HG03135 (cell line): ENCODE data around the gene TSPYL4.
"Not testable (repeated sequence)": the region's sequence is repeated elsewhere in the genome, so short reads cannot be mapped to it uniquely, and the experiment has no call there.

Source experiments
- ATAC-seq: cut with Tn5 transposase; IDR thresholded peaks from one replicate; pipeline ENCODE4 v1.9.1; 2021; ENCODE audit warnings: mild to moderate bottlenecking, moderate library complexity; ENCODE audit not compliant: unreplicated experiment

Gene TSPYL4

GRCh38 chr6:116253505-116254296 is at the start of gene TSPYL4:
TSS of gene TSPYL4 (minus strand) at chr6:116254075. CDS start at chr6:116254008, 67 bp downstream.
- ATAC-seq: peak; percentile 100

GRCh38 chr6:116301104-116301503 is 47.2 kb upstream of the TSPYL4 start:
- ATAC-seq: no peak

GRCh38 chr6:116300566-116300965 is 46.7 kb upstream of the TSPYL4 start:
- ATAC-seq: no peak

DNA sequence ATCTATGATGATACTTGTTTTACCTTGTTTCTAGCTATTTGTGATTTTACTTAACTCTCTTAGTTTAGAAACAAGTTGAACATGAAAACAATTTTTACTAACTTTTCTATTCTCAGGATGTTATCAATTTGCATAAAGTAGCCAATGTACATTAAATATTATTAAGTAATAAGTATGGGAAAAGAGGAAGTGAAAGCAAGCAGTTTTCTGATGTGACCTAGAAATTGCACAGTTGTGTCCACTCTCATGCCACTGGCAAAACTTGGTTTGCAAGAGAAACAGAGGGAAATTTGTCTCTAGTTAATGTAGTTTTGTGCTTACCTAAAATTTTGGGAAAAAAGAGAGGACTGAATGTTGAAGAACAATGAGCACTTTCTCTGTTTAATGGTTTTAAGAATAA is 45.1 kb upstream of the TSPYL4 start:
- ATAC-seq: peak; percentile 67

- ATAC-seq: no peak
Measured at GRCh38 chr6:116298273-116298672, 44.4 kb upstream of the TSPYL4 start.

GRCh38 chr6:116292553-116292952 is 38.7 kb upstream of the TSPYL4 start:
- ATAC-seq: no peak

- ATAC-seq: no peak
Measured at GRCh38 chr6:116291701-116292396, 38.0 kb upstream of the TSPYL4 start.

- no peak for ATAC-seq
Measured at GRCh38 chr6:116290799-116291198, 36.9 kb upstream of the TSPYL4 start.

DNA sequence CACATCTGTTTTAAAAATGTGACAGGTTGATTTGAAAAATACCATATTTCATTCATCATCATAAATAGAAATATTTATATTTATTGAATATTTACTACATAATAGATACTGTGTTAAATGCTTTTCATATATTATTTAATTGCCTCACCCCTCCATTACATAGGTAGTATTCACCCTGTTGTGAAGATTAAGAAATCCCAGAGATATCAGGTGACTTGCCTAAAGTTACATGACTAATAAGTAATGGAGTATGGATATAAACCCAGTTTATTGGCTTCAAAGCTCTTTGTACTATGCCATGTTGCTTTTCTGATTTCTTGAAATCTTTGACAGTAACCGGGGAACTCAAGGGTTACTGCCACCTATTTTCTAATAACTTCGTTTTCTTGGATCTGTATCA is 36.0 kb upstream of the TSPYL4 start:
- no peak for ATAC-seq

GRCh38 chr6:116287689-116288282 is 33.9 kb upstream of the TSPYL4 start:
- no peak for ATAC-seq

GRCh38 chr6:116286773-116287358 is 33.0 kb upstream of the TSPYL4 start:
- ATAC-seq: no peak

DNA sequence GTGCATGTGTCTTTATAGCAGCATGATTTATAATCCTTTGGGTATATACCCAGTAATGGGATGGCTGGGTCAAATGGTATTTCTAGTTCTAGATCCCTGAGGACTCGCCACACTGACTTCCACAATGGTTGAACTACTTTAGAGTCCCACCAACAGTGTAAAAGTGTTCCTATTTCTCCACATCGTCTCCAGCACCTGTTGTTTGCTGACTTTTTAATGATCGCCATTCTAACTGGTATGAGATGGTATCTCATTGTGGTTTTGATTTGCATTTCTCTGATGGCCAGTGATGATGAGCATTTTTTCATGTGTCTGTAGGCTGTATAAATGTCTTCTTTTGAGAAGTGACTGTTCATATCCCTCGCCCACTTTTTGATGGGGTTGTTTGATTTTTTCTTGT is 31.1 kb upstream of the TSPYL4 start:
- not testable (repeated sequence) for ATAC-seq

DNA sequence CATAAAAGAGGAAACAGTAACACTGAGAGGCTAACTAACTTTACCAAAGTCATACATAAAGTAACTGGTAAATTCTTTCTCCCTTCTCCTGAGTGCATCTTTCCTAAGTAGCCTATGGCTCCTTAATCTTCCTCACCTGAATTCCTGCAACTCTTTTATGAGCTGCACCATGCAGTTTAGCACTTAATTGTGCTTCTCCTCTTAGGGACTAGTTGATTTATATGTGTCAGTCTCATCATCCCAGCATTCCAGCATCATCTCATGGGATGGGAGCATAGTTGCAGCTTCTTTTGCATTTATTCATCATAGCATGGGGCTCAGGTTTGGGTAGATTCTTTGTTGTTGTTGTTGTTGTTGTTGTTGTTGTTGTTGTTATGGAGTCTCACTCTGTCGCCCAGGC is 29.3 kb upstream of the TSPYL4 start:
- ATAC-seq: no peak

- no peak for ATAC-seq
Measured at GRCh38 chr6:116282698-116283097, 28.8 kb upstream of the TSPYL4 start.

DNA sequence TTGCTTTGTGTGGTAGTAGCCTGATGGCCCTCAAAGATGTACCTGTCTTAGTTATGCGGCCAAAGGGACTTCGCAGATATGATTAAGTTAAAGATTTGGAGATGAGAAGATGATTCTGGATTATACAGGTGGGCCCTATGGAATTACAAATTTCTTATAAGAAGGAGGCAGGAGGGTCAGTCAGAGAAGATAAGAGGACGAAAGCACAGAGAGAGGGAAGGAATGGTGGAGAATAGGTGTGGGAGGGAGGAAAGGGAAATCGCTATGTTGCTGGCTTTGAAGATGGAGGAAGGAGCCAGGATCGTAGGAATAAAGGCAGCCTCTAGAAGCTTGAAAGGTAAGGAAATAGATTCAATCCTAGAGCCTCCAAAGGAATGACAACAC is 27.1 kb upstream of the TSPYL4 start:
- no peak for ATAC-seq

DNA sequence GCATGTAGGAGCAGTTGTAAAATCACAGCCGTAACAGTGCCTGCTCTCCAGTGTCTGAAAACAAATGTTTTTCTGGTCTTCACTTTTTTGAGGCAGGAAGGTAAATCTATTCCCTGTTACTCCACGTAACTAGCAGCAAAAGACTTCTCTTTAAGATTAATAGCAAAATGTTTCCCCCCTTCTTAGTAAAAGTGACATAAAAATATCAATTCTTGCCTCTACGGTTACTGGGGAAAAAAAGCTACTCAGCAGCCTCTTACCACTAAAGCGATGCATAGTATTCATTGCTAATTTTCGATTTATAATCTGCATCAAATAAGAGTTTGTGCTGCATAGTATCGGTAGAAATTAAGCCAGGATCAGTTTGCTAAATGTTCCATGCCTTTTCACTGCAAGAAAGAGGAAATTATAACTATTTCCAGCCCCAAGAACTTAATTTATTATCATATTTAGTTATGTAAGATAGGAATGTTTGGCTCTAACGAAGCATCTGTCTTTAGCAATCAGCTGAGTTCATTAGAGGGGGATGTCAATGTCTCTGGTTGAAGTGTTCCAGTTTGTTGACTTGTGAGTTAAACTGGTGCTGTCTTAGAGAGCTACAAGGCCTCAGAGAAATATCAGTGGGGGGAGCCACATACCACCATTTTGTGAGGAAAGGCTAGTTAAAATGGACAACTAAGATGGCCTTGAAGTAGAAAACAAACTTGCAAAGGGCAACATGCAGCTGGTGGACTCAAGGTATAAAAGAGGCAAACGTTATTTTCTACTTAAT is 26.5 kb upstream of the TSPYL4 start:
- no peak for ATAC-seq

DNA sequence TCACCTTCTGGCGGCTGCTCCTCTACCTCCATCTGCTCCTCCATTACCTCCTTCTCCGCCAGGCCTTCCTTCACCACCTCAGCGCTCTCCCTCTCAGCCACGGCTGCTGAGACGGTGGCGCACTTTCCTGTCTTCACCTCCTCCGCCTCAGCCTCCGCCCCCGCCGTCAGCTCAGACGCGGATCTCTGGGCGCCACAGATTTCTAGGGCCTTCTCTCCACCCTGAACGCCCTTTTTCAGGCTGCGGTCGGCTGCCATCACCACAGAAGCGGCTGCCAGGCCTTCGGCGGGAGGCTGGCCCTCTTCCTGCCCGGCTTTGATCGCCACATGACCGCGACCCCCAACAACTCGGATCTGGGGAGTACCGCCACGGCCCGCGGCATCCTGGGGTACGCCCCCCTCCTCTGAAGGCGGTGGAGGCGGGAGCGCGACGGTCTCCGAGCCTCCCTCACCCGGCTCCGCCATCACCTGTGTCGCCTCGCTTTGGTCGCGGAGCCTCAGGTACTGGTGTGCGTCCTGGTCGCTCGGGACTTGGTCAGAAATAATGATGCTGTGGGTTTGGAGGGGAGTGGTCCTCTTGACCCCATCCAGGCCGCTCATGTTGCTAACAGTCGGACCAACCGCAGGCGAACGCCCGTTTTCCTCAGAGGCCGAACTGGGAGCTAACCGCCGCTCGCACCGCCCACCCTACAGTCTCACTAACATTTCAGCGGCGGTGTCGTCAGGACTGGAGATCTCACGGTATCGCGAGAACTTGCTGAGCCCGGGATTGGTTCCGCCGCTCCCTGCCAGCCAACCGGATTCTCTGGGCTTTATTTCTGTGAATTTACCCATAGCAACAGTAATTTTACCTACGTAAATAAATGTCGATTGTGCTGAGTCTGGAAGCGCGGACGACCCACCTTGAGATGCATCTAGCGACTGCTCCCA is 25.6 kb upstream of the TSPYL4 start, which contains the start of gene TSPYL1:
Gene TSPYL1, minus strand, starts transcription at position 699 of the 929 bp plus-strand sequence. Its CDS starts 100 bp downstream, at position 599.
- peak; percentile 96 for ATAC-seq

- no peak for ATAC-seq
Measured at GRCh38 chr6:116278854-116279231, 25.0 kb upstream of the TSPYL4 start.

- ATAC-seq: no peak
Measured at GRCh38 chr6:116278481-116278829, 24.6 kb upstream of the TSPYL4 start.

GRCh38 chr6:116277124-116277523 is 23.2 kb upstream of the TSPYL4 start:
- ATAC-seq: no peak
